IMR-90 (cell line): Measurements from ENCODE around the gene ALCAM. TPM values are rescaled to one million over a fixed set of nuclear protein-coding genes. Genes with fewer than 3 reads are reported as not detected.
A peak's percentile ranks its signal among the peaks of the same experiment; 100 is the strongest.

Experiments used
- ATAC-seq: fragments of 200-7000 bp; cut with Tn5 transposase; 2 replicates; pipeline ENCODE4 v1.9.1; 2020; ENCODE audit warnings: low read depth, mild to moderate bottlenecking, moderate library complexity
- BruUV-seq: library from RNA; stranded (reverse); fragments of 400-500 nt; replicated peaks from 2 replicates; lab custom pipeline; 2021; lab: Mats Ljungman, UMichigan
- CTCF ChIA-PET: fragments of 300-600 bp; formaldehyde crosslinking; extraction: SDS; loops from one replicate; lab custom pipeline; 2021; ENCODE audit warnings: antibody characterized with exemption; lab: Yijun Ruan, JAX
- POLR2A ChIA-PET: fragments of 300-600 bp; sonication (Branson Sonifier 250); formaldehyde crosslinking; loops from one replicate; lab custom pipeline; 2022; ENCODE audit warnings: antibody characterized with exemption; ENCODE audit not compliant: unreplicated experiment; lab: Charles Lee
- DNase-seq: peaks from one replicate; pipeline ENCODE4 v3.0.0; 2013
- H2AFZ ChIP-seq: replicated peaks from 2 replicates; pipeline ENCODE3; 2013; ENCODE audit warnings: low read length, mild to moderate bottlenecking; ENCODE audit not compliant: poor library complexity
- H2AK5ac ChIP-seq: 2 replicates; pipeline ENCODE4 v1.6.1; 2013; ENCODE audit warnings: low read depth, low read length, inconsistent platforms
- H2AK9ac ChIP-seq: replicated peaks from 2 replicates; pipeline ENCODE3; 2013; ENCODE audit warnings: mild to moderate bottlenecking, low read depth, low read length, moderate library complexity; ENCODE audit not compliant: poor library complexity
- H2BK120ac ChIP-seq: 2 replicates; pipeline ENCODE4 v1.6.1; 2013; ENCODE audit warnings: low read depth, low read length, inconsistent platforms
- H2BK15ac ChIP-seq: 3 replicates; pipeline ENCODE4 v1.6.1; 2013; ENCODE audit warnings: low read depth, low read length, inconsistent platforms
- H2BK20ac ChIP-seq: 2 replicates; pipeline ENCODE4 v1.6.1; 2013; ENCODE audit warnings: low read depth, mild to moderate bottlenecking, inconsistent platforms, low read length, moderate library complexity
- H2BK5ac ChIP-seq: 2 replicates; pipeline ENCODE4 v1.6.1; 2013; ENCODE audit warnings: mild to moderate bottlenecking, low read depth, low read length, inconsistent platforms; ENCODE audit not compliant: poor library complexity, severe bottlenecking
- H3K14ac ChIP-seq: replicated peaks from 2 replicates; pipeline ENCODE4 v1.6.1; 2013; ENCODE audit warnings: low read depth, low read length, inconsistent platforms
- H3K18ac ChIP-seq: 2 replicates; pipeline ENCODE4 v1.6.1; 2013; ENCODE audit warnings: low read depth, low read length, control low read depth
- H3K23ac ChIP-seq: 2 replicates; pipeline ENCODE4 v1.6.1; 2013; ENCODE audit warnings: low read depth, low read length, inconsistent platforms
- H3K27ac ChIP-seq: 2 replicates; pipeline ENCODE4 v1.5.1; 2013; ENCODE audit warnings: mild to moderate bottlenecking, control low read depth, low read length; ENCODE audit not compliant: insufficient read depth
- H3K27me3 ChIP-seq: 2 replicates; pipeline ENCODE4 v1.6.1; 2013; ENCODE audit warnings: low read length; ENCODE audit not compliant: control insufficient read depth, insufficient read depth
- H3K36me3 ChIP-seq: 2 replicates; pipeline ENCODE4 v1.6.1; 2013; ENCODE audit warnings: low read length, mixed read lengths; ENCODE audit not compliant: control insufficient read depth, insufficient read depth
- H3K4ac ChIP-seq: 2 replicates; pipeline ENCODE4 v1.6.1; 2013; ENCODE audit warnings: low read depth, low read length, inconsistent platforms
- H3K4me1 ChIP-seq: 2 replicates; pipeline ENCODE4 v1.6.1; 2013; ENCODE audit warnings: low read length, mixed read lengths; ENCODE audit not compliant: control insufficient read depth, insufficient read depth
- H3K4me2 ChIP-seq: 2 replicates; pipeline ENCODE4 v1.6.1; 2013; ENCODE audit warnings: low read depth, mild to moderate bottlenecking, control low read depth, low read length, moderate library complexity
- H3K4me3 ChIP-seq: 2 replicates; pipeline ENCODE4 v1.5.1; 2013; ENCODE audit warnings: low read depth, mild to moderate bottlenecking, control low read depth, low read length, moderate library complexity; ENCODE audit not compliant: insufficient read depth
- H3K56ac ChIP-seq: 2 replicates; pipeline ENCODE4 v1.6.1; 2013; ENCODE audit warnings: low read length, inconsistent platforms; ENCODE audit not compliant: insufficient read depth; ENCODE audit errors: extremely low read depth
- H3K79me1 ChIP-seq, 2 experiments: 2 replicates each; pipeline ENCODE4 v1.6.1; 2013; ENCODE audit warnings: low read length in 2 of 2, inconsistent platforms in 1 of 2, low read depth in 1 of 2
- H3K9ac ChIP-seq: 2 replicates; pipeline ENCODE4 v1.6.1; 2013; ENCODE audit warnings: low read depth, low read length, control low read depth
- H3K9me1 ChIP-seq: 2 replicates; pipeline ENCODE4 v1.6.1; 2013; ENCODE audit warnings: low read length, inconsistent platforms; ENCODE audit not compliant: insufficient read depth
- H3K9me3 ChIP-seq: 2 replicates; pipeline ENCODE4 v1.6.1; 2013; ENCODE audit warnings: low read length; ENCODE audit not compliant: control insufficient read depth, insufficient read depth
- H4K20me1 ChIP-seq: 2 replicates; pipeline ENCODE4 v1.6.1; 2013; ENCODE audit warnings: low read length, inconsistent platforms; ENCODE audit not compliant: insufficient read depth
- H4K5ac ChIP-seq: 2 replicates; pipeline ENCODE4 v1.6.1; 2013; ENCODE audit warnings: mild to moderate bottlenecking, low read depth, low read length, control low read depth
- H4K8ac ChIP-seq, 2 experiments: 2 replicates each; pipeline ENCODE4 v1.6.1; 2013; ENCODE audit warnings: low read depth in 2 of 2, low read length in 2 of 2, control low read depth in 1 of 2, inconsistent platforms in 1 of 2
- H4K91ac ChIP-seq: 2 replicates; pipeline ENCODE4 v1.6.1; 2013; ENCODE audit warnings: low read depth, low read length, inconsistent platforms; ENCODE audit not compliant: insufficient read depth
- MAZ ChIP-seq: IDR thresholded peaks from 2 replicates; pipeline ENCODE4 v1.6.1; 2012; ENCODE audit warnings: low read depth, mild to moderate bottlenecking, low read length, improper control_type of control experiment, moderate library complexity, borderline replicate concordance
- POLR2A ChIP-seq: IDR thresholded peaks from 2 replicates; pipeline ENCODE4 v1.6.1; 2012; ENCODE audit warnings: mild to moderate bottlenecking, low read depth, low read length
- RAD21 ChIP-seq: IDR thresholded peaks from 2 replicates; pipeline ENCODE4 v1.6.1; 2012; ENCODE audit warnings: low read length, improper control_type of control experiment
- SMC3 ChIP-seq: fragments of 150-350 bp; IDR thresholded peaks from 2 replicates; pipeline ENCODE4 v1.6.1; 2016; ENCODE audit warnings: low read depth, mild to moderate bottlenecking, antibody characterized with exemption, low read length, moderate library complexity
- whole genome bisulfite sequencing, 2 experiments: methylation state at CpG; one replicate each; pipeline versions ENCODE4 v1.1.5 to v1.1.7; 2013; ENCODE audit warnings: missing lambda C conversion rate in 2 of 2; ENCODE audit not compliant: insufficient read length in 1 of 2; ENCODE audit errors: extremely low coverage in 2 of 2; 5-methylcytosine and 5-hydroxymethylcytosine counted together
- dilution Hi-C: fragments of 300-500 bp; cut with HindIII; formaldehyde crosslinking; loops from one replicate; pipeline ENCODE4 v1.14.3; 2018; ENCODE audit warnings: low sequenced_read_pairs; ENCODE audit not compliant: unreplicated experiment
- in situ Hi-C: fragments of 300-500 bp; cut with MboI; formaldehyde crosslinking; loops from 3 replicates; pipeline ENCODE4 v1.14.3; 2019; ENCODE audit warnings: low sequenced_read_pairs, inconsistent platforms, mixed read lengths
- intact Hi-C: fragments of 100-400 bp; cut with micrococcal nuclease; formaldehyde crosslinking; loops from 2 replicates; pipeline ENCODE4 v1.10.0; 2022
- polyA plus RNA-seq, 3 experiments: library from polyadenylated mRNA; depleted of rRNA; stranded (reverse); fragments of >200 nt; gene quantifications; 2 replicates each; pipeline ENCODE4 v1.2.3, GENCODE V29; 2012; ENCODE audit warnings: low replicate concordance in 1 of 3
- total RNA-seq: library from RNA; depleted of rRNA; stranded (reverse); fragments of >200 nt; gene quantifications from 2 replicates; pipeline ENCODE4 v1.2.3, GENCODE V29; 2012
- TF ChIP-seq, protein P1 (sequence below): conservative IDR thresholded peaks from 2 replicates; pipeline ENCODE4 v1.5.1; 2012; ENCODE audit warnings: mild to moderate bottlenecking, low read depth, low read length, improper control_type of control experiment

The ALCAM gene
- total and polyA plus RNA-seq, 2 of the 4 experiments (the other 2 are of a cell fraction): 117 to 423 TPM

DNA sequence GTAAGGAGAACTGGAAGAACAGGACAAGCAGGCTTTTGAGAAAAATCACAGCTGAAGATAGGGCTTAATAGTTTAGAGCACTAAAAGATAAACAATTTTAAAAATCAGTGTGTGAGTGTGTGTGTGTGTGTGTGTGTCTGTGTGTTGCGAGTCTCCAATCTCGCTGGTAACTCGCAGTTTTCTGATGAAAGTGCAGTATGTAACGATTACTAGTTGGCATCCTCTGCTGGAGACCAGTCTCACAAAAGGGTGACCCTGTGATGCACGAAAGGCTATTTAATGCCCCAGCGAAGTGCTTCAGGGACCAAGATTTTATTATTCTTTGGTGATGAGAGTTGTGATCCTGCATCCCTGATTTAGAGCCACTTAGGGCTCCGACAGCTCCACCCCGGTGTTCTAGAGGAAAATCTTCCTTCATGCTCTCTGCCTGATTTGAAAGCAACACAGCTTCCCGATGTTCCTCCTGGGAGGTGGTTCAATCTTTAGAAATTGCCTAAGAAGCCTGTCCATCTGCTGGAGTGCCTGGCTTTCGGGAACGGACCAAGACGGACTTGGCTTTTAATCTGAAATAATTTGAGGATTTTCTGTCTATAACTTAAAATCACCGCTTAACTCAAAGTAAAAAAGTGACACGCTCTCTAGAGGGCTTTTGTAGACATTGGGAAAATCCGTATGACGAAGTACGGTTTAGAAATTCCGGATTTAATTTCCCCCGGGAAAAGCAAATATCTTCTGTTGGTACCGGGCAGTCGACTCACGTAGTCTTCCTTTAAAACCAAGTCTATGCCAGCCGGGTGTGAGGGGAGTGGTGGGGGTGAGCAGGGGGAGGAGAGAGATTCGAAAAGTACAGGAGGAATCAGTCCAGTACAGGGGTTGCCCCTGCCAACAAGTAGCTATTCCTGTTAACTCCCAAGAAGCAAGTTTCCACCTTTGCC lies 1.1 kb upstream of the ALCAM start:
- DNase-seq: peak; percentile 67
- H3K9me1 ChIP-seq: no peaks in the 10 kb centered on the region
- H3K79me1 ChIP-seq: peaks cover 0 to 12% of the 10 kb centered on the region in 2 experiments; a peak in 2 of 4 replicates
- no peaks in the 10 kb centered on the region; the same call in 1 of the 2 replicates for H3K4me1 ChIP-seq
- intact Hi-C loops: loop anchor here (1.0 to 10.0 kb wide), 13 partner anchors 201 to 1242 kb away; no protein-coding TSS in a partner anchor
- peak overlapping the region; percentile 98 for H3K56ac ChIP-seq
- in situ Hi-C loops: loop anchor here (10.0 to 25.0 kb wide), 3 partner anchors 453 to 1091 kb away; no protein-coding TSS in a partner anchor
- peak overlapping the region; percentile 95 for H2BK120ac ChIP-seq
- H3K27me3 ChIP-seq: no peaks in the 10 kb centered on the region
- TF ChIP-seq MAZ (0 out of 2 replicates have a peak, but pooled peaks have one; percentile 4), POLR2A (no peak), RAD21 (peak; percentile 30; the same call in 1 of the 2 replicates), SMC3 (0 out of 2 replicates have a peak, but pooled peaks have one; percentile 2)
- TF ChIP-seq, protein P1, sequence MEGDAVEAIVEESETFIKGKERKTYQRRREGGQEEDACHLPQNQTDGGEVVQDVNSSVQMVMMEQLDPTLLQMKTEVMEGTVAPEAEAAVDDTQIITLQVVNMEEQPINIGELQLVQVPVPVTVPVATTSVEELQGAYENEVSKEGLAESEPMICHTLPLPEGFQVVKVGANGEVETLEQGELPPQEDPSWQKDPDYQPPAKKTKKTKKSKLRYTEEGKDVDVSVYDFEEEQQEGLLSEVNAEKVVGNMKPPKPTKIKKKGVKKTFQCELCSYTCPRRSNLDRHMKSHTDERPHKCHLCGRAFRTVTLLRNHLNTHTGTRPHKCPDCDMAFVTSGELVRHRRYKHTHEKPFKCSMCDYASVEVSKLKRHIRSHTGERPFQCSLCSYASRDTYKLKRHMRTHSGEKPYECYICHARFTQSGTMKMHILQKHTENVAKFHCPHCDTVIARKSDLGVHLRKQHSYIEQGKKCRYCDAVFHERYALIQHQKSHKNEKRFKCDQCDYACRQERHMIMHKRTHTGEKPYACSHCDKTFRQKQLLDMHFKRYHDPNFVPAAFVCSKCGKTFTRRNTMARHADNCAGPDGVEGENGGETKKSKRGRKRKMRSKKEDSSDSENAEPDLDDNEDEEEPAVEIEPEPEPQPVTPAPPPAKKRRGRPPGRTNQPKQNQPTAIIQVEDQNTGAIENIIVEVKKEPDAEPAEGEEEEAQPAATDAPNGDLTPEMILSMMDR: no peak
- peak overlapping the region; percentile 88 for H3K27ac ChIP-seq
- peak; percentile 3 for ATAC-seq
- H4K20me1 ChIP-seq: no peaks in the 10 kb centered on the region
- peak overlapping the region; percentile 84 for H2AK5ac ChIP-seq
- peak overlapping the region; percentile 82 for H4K5ac ChIP-seq
- H2BK15ac ChIP-seq: peak overlapping the region; percentile 97
- H3K4me2 ChIP-seq: peak overlapping the region; percentile 96
- H2BK5ac ChIP-seq: peak overlapping the region; percentile 93
- H2AK9ac ChIP-seq: peak overlapping the region; percentile 87
- H3K18ac ChIP-seq: peak overlapping the region; percentile 92
- peak overlapping the region; percentile 88 for H2AFZ ChIP-seq
- ChIA-PET POLR2A (interaction anchor here (0.6 kb wide), 1 partner anchor 230 kb away, joined by 3 read pairs; no protein-coding TSS in a partner anchor), CTCF (interaction anchor here (0.5 to 1.7 kb wide), 7 partner anchors 12 to 1092 kb away, joined by 3 to 5 read pairs (median 3); no protein-coding TSS in a partner anchor)
- BruUV-seq: no TSS peak
- peak overlapping the region; percentile 96 for H3K4ac ChIP-seq
- dilution Hi-C loops: no loop called here
- H3K4me3 ChIP-seq: peak overlapping the region; percentile 54
- WGBS, 2 experiments: 0% methylated on average over 2 of the region's 24 CpGs; no CpG with 5 or more reads in 1 of the 2 experiments
- no peaks in the 10 kb centered on the region for H3K9me3 ChIP-seq
- H4K8ac ChIP-seq: peak overlapping the region; percentile 90 to 96
- H2BK20ac ChIP-seq: peak overlapping the region; percentile 89
- H3K14ac ChIP-seq: peak overlapping the region; percentile 93
- peak overlapping the region; percentile 88 for H3K9ac ChIP-seq
- H4K91ac ChIP-seq: peak overlapping the region; percentile 93
- H3K23ac ChIP-seq: peak overlapping the region; percentile 95
- no peaks in the 10 kb centered on the region for H3K36me3 ChIP-seq
